GM18505 (cell line): ENCODE results near the gene ITGAV.

Experiments used
- ATAC-seq: cut with Tn5 transposase; IDR thresholded peaks from one replicate; pipeline ENCODE4 v1.9.1; 2021; ENCODE audit not compliant: unreplicated experiment
- POLR2A ChIP-seq: IDR thresholded peaks from 4 replicates; pipeline ENCODE4 v1.6.1; 2011; ENCODE audit warnings: borderline replicate concordance; ENCODE audit not compliant: insufficient read depth, insufficient read length; ENCODE audit errors: extremely low read depth

The ITGAV gene

DNA sequence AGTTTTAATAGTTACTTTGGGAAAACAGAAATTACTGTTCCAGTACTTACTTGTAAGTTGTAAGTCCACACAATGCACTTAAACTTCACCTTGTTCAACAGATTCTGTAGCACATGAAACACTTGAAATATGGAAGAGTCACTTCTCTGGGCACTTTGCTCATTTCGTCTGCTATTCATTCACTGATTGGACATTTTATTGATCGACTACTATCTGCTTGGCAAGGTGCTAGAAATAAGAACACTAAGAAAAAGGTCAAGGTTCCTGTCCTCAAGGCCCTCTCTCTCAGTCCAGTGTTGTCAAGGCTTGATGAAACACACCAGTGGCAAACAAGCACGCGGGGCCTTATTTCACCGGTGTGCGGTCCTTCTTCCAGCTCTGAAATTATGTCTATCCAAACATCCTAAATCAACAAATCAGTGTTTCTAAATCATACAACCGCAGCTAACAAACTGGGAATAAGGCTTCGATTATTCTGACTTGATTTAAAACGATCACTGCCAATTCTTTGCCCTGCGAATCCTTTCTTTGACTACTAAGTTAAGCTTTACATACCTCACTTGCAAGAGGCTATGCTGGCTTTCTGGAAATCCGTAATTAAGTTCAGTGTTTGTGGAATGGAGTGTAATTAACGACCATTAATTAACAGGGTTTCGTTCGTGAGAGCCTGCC is 780 bp upstream of the ITGAV start:
- no peak for ATAC-seq
- no peak for TF ChIP-seq POLR2A

DNA sequence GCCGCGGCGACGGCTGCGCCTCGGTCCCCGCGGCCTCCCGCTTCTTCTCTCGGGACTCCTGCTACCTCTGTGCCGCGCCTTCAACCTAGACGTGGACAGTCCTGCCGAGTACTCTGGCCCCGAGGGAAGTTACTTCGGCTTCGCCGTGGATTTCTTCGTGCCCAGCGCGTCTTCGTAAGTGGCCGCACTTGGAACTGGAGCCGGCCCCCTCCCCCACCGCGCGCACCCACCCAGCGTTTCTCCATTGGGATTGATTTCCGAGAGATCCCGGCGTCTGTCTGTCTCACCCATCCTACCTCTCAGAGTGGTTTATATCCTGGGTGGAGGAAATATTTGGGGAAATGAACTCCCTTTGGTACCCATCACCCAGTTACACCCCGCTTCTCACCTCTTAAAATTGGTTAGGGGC is 498 bp downstream of the ITGAV start:
- ATAC-seq = no peak
- no peak for TF ChIP-seq POLR2A

DNA sequence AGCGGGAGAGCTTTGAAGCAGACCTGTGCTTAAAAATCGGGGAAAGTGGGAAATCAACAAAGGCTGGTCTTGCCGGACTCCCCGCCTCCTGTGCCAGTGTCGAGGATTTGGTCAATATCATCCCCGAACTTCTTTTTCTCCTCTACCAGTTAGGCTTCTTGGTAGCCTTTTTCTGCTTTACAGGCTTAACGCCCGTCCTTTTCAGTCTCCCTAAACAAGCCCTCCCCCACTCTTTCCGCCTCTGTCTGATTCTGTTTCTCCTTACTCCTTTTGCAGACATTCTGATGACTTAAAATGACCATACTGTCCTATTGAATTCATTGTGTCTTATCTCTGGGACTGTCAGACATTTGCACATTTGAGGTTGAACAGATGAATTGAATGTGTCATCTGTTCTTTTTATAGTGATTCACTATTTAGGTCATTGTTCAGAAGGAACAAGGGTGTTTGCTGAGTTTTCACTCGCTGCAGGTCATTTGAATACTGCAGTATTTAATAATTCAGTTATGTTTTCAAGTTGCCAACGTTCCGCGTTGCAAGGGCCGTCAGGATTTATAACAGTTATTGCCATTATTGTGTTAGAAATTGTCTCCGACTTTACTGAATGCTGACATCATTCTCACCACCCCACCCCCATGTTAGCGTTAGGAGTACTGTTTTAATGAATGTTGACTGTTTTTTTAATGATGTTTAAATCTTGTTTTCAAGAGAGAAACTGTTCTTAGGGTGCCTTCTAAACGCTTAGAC is 1.1 kb downstream of the ITGAV start:
- TF ChIP-seq POLR2A = no peak
- no peak for ATAC-seq

DNA sequence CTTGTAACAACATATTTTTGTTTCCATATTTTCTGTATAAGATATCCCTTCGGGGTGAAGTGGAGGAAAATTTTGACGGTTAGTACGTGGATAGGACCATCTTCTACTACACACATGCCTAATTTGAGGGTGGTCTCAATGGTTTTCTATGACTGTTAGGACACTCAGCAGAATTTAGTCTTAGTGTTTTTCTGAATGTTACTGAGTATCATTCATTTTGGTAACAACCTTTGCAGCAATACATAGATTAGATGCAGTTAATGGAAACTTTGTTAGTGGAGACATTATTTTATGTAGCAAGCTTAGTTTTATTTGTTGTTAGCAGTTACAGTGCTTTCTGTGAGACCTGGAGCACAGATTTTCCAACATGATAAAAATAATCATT is 1.6 kb downstream of the ITGAV start:
- TF ChIP-seq POLR2A = no peak
- no peak for ATAC-seq

DNA sequence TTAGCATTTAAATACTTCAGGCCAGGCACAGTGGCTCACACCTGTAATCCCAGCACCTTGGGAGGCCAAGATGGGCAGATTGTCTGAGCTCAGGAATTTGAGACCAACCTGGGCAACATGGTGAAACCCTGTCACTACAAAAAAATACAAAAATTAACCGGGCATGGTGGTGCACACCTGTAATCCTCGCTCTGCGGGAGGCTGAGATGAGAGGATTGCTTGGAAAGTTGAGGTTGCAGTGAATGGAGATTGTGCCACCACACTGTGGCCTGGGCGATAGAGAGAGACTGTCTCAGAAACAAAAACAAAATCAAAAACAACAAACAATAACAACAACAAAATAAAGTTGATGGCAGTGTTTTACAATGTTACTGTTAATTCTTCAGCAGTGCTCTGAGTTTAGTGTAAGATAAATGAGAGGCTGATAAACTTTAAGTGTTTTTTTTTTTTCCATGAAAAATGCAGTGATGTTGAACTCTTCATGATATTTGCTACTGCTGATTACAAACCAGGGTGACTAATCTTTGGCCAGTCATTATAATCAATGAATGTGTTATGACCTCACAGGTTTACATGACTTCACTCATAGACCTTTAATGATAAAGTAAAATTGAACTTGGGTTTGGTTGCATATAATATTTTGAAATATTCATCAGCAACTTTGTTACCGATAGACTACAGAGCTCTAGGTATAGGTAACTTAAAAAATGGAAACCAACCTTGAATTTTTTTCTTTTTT is 2.5 kb downstream of the ITGAV start:
- ATAC-seq = no peak
- no peak for TF ChIP-seq POLR2A

DNA sequence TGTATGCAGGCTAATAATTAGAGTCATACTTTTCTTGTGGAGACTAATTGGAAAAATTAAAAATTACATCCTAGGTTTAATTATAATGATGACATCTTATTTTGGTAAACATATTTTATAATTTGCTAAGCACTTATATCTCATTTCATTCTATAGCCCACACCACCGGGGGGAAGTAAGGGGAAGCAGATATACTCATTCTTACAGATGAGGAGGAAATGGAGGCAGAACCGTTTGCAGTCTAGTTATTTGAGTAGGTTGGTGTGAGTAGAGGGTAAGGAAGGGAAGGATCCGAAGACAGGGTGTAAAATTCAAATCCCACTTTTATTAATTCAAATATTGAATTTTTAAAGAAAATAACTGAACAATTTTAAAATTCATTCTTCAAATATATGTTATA is 3.7 kb downstream of the ITGAV start:
- ATAC-seq = no peak
- TF ChIP-seq POLR2A = no peak

DNA sequence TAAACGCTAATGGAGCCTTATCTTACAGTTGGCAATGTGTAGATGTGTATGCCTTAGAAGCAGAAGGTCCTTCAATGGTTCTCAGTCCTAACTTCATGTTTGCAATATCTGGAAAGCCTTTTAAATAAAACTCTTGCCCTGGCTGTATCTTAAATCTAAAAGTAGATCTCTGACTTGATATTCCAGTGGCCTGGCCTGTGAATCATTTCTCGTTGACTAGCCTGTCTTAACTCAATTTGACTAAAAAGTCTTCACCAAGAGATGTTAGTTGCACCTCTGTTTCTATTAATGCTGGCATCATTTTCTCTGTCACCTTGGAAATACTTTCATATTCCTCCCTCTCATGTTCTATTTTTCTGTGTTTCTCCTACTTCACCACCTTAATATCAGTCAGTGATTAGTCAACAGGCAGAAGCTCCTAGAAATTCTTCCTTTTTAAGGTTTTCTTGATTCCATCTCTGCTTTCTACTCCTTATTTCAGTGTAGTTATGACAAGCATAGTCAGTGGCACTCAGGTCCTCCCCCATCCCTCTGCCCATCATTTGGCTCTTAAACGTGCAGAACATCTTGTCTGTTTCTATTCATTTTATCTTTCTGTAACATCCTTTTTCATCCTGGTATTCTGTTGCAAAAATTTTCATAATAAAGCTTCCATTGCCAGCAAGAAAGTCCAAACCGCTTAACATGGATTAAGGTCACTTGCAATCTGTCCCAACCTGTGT is 4.3 kb downstream of the ITGAV start:
- TF ChIP-seq POLR2A = no peak
- ATAC-seq = no peak

DNA sequence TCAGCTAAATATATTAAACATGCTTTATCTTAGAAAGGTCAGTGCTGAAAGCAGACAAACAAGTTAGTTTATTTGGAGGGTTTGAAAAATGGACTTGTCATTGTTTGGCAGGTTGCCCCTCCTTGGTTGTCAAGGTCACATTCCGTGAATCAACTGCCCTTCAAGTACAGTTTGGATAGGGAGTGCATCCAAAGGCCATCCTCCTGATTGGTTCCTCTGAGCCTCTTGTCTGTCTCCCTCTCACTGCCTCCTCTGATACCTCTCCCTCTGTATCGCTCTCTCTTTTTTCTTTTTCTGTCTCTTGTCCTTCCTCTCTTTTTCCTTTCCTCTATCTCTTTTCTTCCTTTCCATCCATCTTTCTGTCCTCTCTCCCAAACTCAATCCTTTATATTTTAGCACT is 5.4 kb downstream of the ITGAV start:
- no peak for ATAC-seq
- TF ChIP-seq POLR2A = no peak

DNA sequence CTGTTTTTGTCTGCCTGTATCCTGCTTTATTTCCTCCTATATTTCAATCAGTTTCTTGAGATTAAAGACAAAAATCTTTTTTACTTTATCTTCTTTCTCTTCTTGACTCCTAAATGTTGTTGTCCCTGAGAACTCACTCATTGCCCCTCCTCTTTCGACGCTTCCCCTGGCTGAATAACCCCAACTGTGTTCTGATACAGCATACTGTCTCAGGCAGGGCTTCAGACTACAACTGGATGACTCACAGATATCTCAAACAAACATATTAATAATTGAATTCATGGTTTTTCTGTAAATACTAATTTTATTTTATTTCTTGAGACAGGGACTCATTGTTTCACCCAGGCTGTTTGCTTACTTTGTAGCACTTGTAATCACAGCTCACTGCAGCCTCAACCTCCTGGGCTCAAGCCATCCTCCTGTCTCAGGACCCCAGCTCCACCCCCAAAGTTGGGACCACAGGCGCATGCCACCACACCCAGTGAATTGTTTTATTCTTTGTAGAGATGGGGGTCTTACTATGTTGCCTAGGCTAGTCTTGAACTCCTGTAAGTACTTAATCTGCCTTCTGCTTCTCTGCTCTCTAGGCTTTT is 9.4 kb downstream of the ITGAV start:
- no peak for TF ChIP-seq POLR2A
- no peak for ATAC-seq

DNA sequence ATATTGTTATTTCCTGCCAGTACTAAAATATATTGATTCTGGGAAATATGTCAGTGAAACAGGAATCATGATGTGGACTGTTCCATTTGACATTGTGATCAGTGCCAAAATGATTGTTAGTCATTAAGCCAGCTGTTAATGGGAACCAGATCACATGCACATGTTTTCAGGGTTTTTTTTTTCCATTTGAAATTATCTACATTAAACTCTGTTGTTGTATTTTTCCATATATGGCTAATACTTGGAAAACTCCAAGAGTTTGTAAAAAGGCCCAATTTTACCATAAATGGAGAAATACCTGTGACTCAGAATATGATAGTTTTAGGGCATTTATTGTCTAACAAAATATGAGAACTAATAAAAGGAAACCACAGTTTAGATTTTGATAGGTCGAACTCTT is 13.4 kb downstream of the ITGAV start:
- TF ChIP-seq POLR2A = no peak
- ATAC-seq = no peak

DNA sequence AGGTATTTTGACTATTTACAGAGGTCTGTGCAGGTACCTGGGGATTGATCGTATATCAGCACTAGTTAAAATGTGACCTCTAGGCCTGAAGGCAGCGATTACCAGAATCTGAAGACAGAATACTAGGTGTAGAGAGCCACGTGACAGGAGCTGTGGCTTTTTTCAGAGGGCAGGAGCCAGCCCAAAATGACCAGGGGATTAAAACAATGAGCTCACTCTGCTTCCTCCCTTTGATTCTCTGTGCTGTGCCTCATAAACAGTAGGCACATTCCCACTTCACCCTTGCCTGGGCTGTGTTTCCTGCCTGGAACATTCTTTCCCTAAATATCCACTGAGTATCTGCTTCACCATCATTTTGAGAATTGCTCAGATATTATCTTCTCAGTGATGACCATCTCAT is 15.2 kb downstream of the ITGAV start:
- no peak for ATAC-seq
- TF ChIP-seq POLR2A = no peak

DNA sequence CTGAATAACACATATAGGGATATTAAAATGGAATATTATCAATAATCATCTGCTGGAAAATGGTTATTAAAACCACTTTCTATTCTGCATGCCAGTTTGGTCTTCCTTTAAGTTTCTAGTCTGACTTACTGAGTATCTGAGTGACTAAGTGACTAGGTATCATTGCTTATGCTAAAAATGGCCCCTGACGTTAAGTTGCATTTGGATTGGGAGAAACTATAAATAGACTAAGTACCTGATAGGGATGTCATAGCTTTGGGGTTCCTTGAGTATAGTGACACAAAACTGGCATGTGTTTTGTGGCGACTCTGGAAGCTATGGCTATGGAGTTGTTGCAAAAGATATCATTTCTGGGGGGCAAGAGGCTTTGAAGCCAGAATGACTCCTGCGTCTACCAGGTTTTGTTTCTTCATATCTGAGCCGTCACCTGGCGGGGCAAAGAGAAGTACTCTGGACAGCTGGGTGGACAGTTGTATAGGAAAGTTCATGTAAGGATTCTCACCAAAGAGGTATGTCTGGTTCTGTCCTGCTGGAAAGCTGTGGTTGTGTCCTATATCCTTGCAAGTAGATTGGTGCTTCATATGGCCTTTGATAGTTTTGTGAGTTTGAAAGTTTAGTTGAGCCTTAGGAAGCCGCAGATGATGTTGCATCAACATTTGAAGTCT is 17.9 kb downstream of the ITGAV start:
- no peak for TF ChIP-seq POLR2A
- ATAC-seq = no peak
